Calu3 (cell line): ENCODE results near the gene C14orf180. TPM values are rescaled to one million over a fixed set of nuclear protein-coding genes. Genes with fewer than 3 reads are reported as not detected.

Experiments used
- BruUV-seq: library from RNA; stranded (reverse); fragments of 400-500 nt; replicated peaks from 2 replicates; lab custom pipeline; 2021; lab: Mats Ljungman, UMichigan
- CTCF ChIA-PET: fragments of 300-600 bp; sonication (Branson Sonifier 250); formaldehyde crosslinking; loops from one replicate; lab custom pipeline; 2022; ENCODE audit warnings: antibody characterized with exemption; lab: Charles Lee
- DNase-seq: peaks from one replicate; pipeline ENCODE4 v3.0.0; 2022
- H3K27ac Mint-ChIP-seq: one replicate; pipeline ENCODE4 v1.8.0; 2022; ENCODE audit warnings: mixed read lengths; ENCODE audit not compliant: unreplicated experiment
- H3K27me3 Mint-ChIP-seq: one replicate; pipeline ENCODE4 v1.8.0; 2022; ENCODE audit warnings: mixed read lengths; ENCODE audit not compliant: unreplicated experiment
- H3K36me3 Mint-ChIP-seq: one replicate; pipeline ENCODE4 v1.8.0; 2022; ENCODE audit warnings: mild to moderate bottlenecking, moderate library complexity, mixed read lengths; ENCODE audit not compliant: insufficient read depth, unreplicated experiment
- H3K4me1 Mint-ChIP-seq: one replicate; pipeline ENCODE4 v1.8.0; 2022; ENCODE audit warnings: mild to moderate bottlenecking, low read depth, mixed read lengths; ENCODE audit not compliant: unreplicated experiment
- H3K4me3 Mint-ChIP-seq: one replicate; pipeline ENCODE4 v1.8.0; 2022; ENCODE audit warnings: mild to moderate bottlenecking, low read depth, moderate library complexity, mixed read lengths; ENCODE audit not compliant: unreplicated experiment
- H3K9me3 Mint-ChIP-seq: one replicate; pipeline ENCODE4 v1.8.0; 2022; ENCODE audit warnings: low read depth, mixed read lengths; ENCODE audit not compliant: unreplicated experiment
- CTCF ChIP-seq: fragments of 200-600 bp; IDR thresholded peaks from one replicate; pipeline ENCODE4 v1.8.0; 2022; ENCODE audit warnings: antibody characterized with exemption; ENCODE audit not compliant: unreplicated experiment
- intact Hi-C: fragments of 100-400 bp; cut with micrococcal nuclease; formaldehyde crosslinking; loops from one replicate; pipeline ENCODE4 v1.10.0; 2022; ENCODE audit not compliant: unreplicated experiment
- total RNA-seq: library from RNA; stranded (reverse); gene quantifications from 2 replicates; pipeline ENCODE4 v1.2.3, GENCODE V29; 2022

The C14orf180 gene
- total RNA-seq, 1 experiment from 2014 or later: not detected

GRCh38 chr14:104557086-104557485, 22.5 kb upstream of the C14orf180 start:
- Mint-ChIP-seq H3K27me3 (peaks cover 87% of the 10 kb centered on the region), H3K36me3 (no peaks in the 10 kb centered on the region), H3K4me1 (peaks cover 17% of the 10 kb centered on the region), H3K9me3 (no peaks in the 10 kb centered on the region), H3K4me3 (no peak overlapping the region), H3K27ac (no peak overlapping the region)
- no TSS peak for BruUV-seq
- DNase-seq: no peak
- TF ChIP-seq CTCF: no peak
- CTCF ChIA-PET: no interaction called here
- intact Hi-C loops: no loop called here

- Mint-ChIP-seq H3K4me1 (peaks cover 17% of the 10 kb centered on the region), H3K4me3 (no peak overlapping the region), H3K9me3 (no peaks in the 10 kb centered on the region), H3K36me3 (no peaks in the 10 kb centered on the region), H3K27ac (no peak overlapping the region), H3K27me3 (peaks cover 84% of the 10 kb centered on the region)
- BruUV-seq: no TSS peak
- CTCF ChIA-PET: no interaction called here
- DNase-seq: no peak
- intact Hi-C loops: no loop called here
- TF ChIP-seq CTCF: no peak
Observed at GRCh38 chr14:104557766-104558165, 21.8 kb upstream of the C14orf180 start.

- no peaks in the 10 kb centered on the region for H3K36me3 Mint-ChIP-seq
- no peak overlapping the region for H3K27ac Mint-ChIP-seq
- CTCF ChIA-PET: no interaction called here
- no peaks in the 10 kb centered on the region for H3K9me3 Mint-ChIP-seq
- TF ChIP-seq CTCF: no peak
- H3K4me1 Mint-ChIP-seq: peaks cover 17% of the 10 kb centered on the region
- H3K27me3 Mint-ChIP-seq: peaks cover 77% of the 10 kb centered on the region
- intact Hi-C loops: no loop called here
- no peak overlapping the region for H3K4me3 Mint-ChIP-seq
- no TSS peak for BruUV-seq
- DNase-seq: no peak
Observed at GRCh38 chr14:104558231-104559027, 21.1 kb upstream of the C14orf180 start.

GRCh38 chr14:104559028-104559803, 20.3 kb upstream of the C14orf180 start:
- H3K27me3 Mint-ChIP-seq: peaks cover 77% of the 10 kb centered on the region
- intact Hi-C loops: no loop called here
- CTCF ChIA-PET: no interaction called here
- no peaks in the 10 kb centered on the region for H3K36me3 Mint-ChIP-seq
- no peak for TF ChIP-seq CTCF
- no TSS peak for BruUV-seq
- peak; percentile 27 for DNase-seq
- no peak overlapping the region for H3K4me3 Mint-ChIP-seq
- H3K4me1 Mint-ChIP-seq: peaks cover 17% of the 10 kb centered on the region
- no peaks in the 10 kb centered on the region for H3K9me3 Mint-ChIP-seq
- no peak overlapping the region for H3K27ac Mint-ChIP-seq
